Ovary (tissue), 3 donors: Measurements from ENCODE around the gene MEGF8.

Source experiments
- CTCF ChIP-seq, 3 donors: fragments of 450-650 bp in 2 of 3; fragments of 200-600 bp in 1 of 3; IDR thresholded peaks; one replicate each; pipeline versions ENCODE4 v1.5.1 to v1.8.0; 2016 to 2022; ENCODE audit warnings: antibody characterized with exemption in 3 of 3, mild to moderate bottlenecking in 1 of 3
- EP300 ChIP-seq: sonication (generic); formaldehyde crosslinking; IDR thresholded peaks from one replicate; pipeline ENCODE4 v1.6.1; 2017; ENCODE audit warnings: antibody characterized with exemption
- POLR2A ChIP-seq: fragments of 450-650 bp; IDR thresholded peaks from one replicate; pipeline ENCODE4 v1.6.1; 2017; ENCODE audit warnings: antibody characterized with exemption, mild to moderate bottlenecking, moderate library complexity
- donor health status: DM: no; HTN: no; CAD: no.

GRCh38 chr19:42427313-42427712 is 101.9 kb downstream of the MEGF8 start, which contains the start of gene LIPE:
- TF ChIP-seq EP300 (no peak), CTCF (IDR thresholded peaks at IDR 0.05) (no peak), POLR2A (no peak)
